Fibroblast of skin of scalp (primary cell): Measurements from ENCODE around the gene MCM7.

Experiments
- DNase-seq: peaks from one replicate; pipeline ENCODE4 v3.0.0-alpha.2; 2013

MCM7 gene

DNA sequence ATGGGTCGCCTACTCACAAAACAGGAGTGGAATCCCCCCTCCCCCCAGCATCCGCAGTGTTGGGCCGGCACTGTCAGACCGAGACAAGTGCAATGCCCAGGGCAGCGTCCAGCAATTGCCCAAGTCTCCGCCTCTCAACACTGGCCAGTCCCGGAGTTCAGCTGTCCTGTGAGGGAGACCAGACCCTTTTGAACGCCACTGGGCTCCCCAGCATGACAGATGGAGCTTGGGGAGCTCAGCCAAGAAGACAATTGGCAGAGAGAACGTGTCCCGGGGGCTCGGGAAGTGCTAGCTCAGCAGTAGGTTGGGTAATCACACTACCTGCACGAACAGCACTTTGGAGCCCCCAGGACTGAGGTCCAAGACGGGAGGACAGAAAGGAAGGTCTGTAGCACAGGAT lies 7.7 kb downstream of the MCM7 start:
- no peak for DNase-seq

DNA sequence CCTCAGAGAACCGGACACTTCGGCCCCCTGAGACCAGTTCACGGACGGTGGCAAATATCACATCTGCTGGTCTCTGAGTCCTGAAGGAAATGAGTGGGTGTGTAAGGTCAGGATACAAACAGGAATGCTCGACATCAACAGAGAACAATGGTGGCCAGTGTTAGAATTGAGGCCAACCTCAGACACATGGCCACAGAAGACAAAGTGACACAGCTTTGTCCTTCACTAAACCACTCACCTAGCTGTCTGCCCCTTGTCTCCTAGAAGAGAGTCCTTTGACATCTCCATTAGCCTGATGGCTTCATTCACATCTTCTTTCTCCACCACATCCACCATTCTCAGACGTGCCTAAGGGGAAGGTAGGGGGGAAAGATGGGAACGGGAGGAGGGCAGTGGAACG lies 8.1 kb downstream of the MCM7 start:
- DNase-seq, result no peak

DNA sequence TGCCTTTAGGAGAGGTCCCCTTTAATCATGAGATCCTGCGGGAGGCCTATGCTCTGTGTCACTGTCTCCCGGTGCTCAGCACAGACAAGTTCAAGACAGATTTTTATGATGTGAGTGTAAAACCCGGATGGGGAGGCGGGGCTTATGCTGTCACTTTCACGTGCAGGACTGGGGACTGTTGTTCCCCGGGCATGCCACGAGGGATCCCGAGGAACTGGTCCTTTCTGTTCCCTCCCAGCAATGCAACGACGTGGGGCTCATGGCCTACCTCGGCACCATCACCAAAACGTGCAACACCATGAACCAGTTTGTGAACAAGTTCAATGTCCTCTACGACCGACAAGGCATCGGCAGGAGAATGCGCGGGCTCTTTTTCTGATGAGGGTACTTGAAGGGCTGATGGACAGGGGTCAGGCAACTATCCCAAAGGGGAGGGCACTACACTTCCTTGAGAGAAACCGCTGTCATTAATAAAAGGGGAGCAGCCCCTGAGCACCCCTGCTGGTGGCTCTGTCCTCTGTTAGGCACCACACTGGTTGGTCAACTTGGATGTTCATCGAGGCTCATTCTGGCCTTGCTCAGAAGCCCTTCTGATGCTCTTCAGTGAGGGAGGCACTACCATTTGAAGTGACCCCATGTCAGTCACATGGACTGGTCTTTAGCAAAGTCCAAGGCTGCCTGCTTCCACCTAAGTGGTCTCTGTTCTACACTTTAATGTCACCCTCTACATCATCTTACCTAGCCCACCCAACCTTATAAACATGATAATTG lies 9.6 kb downstream of the MCM7 start:
- DNase-seq, result no peak

DNA sequence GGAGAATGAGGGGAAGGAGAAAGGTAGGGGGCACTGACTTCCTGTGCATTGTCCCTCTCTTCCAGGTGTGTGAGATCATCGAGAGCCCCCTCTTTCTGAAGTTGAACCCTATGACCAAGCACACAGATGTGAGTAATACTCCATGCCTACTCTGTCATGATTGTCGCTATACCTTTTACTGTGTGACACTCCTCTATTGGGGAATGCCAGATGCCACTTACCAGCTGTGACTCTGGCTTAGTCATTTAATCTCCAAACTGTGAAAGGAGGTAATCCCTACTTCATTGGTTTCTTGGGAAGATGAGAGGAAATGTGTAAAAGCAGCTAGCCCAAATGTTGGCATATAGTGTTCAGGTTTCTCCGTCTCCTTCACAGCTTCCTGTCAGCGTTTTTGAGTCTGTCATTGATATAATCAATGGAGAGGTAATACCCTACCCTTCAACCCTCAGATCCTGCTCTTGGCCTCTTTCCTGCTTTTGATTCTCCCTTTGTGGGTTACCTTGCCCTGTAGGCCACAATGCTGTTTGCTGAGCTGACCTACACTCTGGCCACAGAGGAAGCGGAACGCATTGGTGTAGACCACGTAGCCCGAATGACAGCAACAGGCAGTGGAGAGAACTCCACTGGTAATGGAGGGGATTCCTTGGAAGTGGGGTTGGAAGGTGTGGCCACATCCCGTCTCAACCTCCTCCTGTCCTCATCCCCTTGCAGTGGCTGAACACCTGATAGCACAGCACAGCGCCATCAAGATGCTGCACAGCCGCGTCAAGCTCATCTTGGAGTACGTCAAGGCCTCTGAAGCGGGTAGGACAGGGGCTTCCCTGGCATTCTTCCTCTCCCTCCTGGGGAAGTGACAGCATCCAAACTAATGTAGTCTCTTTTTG lies 10.4 kb downstream of the MCM7 start:
- DNase-seq, result no peak

DNA sequence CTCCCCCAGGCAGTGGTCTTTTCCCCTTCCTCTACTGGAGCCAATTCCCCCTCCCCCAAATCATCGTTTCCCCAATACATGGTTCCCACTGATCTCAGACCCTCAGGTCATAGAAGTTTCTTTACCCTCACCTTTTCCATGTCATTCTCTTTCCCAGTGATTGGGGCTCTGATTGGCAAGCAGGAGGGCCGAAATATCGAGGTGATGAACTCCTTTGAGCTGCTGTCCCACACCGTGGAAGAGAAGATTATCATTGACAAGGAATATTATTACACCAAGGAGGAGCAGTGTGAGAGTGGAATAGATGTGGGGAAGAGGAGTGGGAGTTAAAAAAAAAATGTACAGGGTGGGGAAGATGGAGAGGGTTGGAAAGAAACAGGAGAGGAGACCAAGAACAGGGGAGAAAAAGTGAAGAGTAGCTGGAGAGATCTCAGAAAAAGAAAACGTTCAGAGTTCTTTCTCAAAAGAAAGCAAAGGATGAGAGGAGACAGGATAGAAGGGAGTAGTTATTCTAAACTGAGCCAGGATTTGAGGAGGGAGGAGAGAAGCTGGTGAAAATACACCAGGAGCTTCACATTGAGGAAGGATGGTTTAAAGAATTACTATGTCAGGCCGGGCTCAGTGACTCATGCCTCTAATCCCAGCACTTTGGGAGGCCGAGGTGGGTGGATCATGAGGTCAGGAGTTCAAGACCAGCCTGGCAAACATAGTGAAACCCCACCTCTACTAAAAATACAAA lies 11.6 kb downstream of the MCM7 start:
- DNase-seq, result no peak

DNA sequence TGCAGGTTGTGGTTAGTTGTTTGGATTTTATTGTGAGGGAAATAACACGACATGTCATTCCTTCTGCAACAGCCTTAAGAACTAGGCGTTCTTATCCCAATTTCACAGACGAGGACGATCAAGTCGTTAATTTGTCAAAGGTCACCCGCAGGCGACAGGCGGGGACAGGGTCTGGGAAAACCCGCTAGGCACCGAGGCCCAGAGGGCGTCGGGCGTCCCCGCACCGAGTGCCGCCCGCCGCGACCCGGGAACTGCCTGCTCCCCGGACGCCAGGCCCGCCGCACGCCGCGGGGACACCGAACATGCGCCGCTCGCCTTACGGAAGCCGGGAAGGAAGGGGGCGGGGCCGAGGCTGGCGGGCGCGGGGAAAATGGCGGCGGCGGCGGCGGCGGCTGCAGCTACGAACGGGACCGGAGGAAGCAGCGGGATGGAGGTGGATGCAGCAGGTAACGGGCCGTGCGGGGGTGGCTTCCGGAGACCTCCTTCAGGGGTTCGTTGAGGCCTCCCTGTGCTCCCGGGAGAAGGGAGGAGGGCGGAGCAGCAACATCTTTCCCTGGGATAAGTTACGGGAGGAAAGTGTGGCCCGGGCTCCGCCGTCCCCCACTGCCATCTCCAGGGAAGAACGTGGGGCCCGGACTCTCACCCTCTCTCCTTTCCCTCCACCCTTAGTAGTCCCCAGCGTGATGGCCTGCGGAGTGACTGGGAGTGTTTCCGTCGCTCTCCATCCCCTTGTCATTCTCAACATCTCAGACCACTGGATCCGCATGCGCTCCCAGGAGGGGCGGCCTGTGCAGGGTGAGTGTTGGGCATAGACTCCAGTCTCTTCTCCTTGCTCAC lies 12.4 kb downstream of the MCM7 start, which contains the start of gene COPS6:
Gene COPS6, plus strand, starts transcription at position 349 of the 837 bp plus-strand sequence. Its CDS starts 22 bp downstream, at position 371.
- DNase-seq, result peak; percentile 85

DNA sequence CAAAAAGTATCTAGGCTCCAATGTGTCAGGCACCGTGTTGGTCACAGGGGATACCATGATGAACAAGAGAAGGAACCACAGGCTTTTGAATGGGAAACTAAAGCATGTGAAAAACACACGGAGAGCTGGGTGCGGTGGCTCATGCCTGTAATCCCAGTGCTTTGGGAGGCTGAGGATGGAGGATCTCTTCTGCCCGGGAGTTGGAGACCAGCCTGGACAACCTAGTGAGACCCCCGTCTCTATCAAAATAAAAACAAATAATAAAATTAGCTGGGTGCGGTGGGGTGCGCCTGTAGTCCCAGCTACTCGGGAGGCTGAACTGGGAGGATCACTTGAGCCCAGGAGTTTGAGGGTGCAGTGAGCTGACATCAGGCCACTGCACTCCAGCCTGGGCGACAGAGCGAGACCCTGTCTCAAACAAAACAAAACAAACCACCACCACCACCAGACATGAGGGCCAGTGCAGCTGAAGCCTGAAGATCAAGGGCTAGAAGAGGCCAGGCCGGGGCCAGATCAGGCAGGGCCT lies 13.0 kb downstream of the MCM7 start:
- DNase-seq, result no peak

DNA sequence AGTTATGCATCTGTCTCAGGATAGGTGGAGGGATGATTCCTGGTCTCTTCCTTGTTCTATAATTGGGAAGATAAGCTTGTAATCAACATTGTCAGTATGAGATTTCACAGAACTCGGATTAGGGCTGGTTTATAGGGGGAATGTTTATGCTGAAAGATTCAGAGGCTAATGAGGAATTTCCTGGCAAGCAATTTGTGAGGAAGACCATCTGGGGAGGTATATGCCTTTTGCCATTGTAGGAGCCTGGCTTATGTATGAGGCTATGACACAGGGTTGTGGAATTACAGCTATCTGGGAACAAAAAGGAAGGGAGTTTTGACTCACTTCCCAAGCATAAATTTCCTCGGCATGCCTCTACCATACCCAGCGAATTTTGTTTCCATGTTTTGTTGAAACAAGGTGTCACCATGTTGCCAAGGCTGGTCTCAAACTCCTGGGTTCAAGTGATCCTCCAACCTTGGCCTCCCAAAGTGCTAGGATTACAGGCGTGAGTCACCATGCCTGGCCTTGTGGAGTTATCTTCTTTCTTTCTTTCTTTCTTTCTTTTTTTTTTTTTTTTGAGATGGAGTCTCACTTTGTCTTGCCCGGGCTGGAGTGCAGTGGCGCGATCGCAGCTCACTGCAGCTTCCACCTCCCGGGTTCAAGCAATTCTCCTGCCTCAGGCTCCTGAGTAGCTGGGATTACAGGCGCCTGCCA lies 14.0 kb downstream of the MCM7 start:
- DNase-seq, result peak; percentile 97

DNA sequence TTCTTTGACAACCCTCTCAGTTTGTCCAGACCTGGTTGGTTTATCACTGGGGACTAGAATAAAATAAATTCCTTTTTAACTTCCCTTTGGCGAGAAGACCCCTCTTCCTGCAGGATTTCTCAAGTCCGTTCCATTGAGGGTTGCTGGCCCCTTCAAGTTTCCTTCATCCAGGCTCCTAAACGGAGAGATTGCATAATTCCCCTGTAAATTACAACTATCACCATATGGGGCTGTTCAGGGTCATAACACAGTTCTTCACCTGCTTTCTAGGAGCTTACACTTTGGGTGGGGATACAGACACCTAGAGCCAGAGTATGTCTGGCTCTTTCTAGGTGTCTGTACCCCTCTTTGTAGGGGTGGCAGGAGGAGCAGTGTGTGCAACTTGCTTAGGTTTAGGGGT lies 15.7 kb downstream of the MCM7 start:
- no peak for DNase-seq

DNA sequence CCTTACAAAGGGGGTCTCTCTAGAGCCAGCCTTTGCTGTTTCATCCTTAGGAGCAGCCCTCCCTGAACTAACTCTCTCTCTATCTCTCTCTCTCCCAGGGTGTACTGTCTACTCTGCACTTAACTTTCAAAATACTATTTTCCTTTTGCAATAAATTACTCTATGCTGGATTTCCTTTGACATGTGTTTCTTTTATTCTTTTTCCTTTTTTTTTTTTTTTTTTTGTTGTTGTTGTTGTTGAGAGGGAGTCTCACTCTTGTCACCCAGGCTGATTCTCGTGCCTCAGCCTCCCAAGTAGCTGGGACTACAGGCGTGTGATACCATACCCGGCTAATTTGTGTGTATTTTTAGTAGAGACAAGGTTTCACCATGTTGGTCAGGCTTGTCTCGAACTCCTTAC lies 18.2 kb downstream of the MCM7 start:
- no peak for DNase-seq

DNA sequence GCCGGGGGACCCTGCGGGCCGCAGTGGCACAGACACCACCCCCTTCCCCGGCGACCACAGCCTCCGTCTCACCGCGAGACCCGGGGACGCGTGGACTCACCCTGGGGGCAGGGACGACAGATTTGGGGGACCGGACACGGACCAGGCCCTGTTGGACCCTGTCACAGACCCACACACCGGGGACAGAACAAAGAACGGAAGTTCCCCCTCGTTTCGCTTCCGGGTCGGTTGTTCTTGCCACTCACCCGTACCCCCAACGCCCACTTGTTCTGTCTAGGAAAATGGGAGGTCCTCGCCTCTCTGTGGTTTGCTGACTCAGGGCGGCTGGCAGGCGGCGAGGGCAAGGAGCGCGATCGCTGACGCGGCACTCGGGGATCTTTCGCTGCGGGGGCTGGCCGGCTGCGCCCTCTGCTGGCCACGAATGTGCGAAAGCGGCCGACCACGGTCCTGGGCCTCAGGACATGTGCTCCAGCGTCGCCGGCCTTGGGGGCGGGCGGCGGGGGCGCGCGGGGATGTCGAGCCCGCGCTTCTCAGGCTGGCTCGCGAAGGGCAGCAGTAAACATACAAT lies 19.6 kb downstream of the MCM7 start, which contains the start of gene ZNF3:
Gene ZNF3, minus strand, starts transcription at position 189 of the 568 bp plus-strand sequence. CDS start 4,366 bp downstream, outside the sequence.
- DNase-seq, result peak; percentile 99

DNA sequence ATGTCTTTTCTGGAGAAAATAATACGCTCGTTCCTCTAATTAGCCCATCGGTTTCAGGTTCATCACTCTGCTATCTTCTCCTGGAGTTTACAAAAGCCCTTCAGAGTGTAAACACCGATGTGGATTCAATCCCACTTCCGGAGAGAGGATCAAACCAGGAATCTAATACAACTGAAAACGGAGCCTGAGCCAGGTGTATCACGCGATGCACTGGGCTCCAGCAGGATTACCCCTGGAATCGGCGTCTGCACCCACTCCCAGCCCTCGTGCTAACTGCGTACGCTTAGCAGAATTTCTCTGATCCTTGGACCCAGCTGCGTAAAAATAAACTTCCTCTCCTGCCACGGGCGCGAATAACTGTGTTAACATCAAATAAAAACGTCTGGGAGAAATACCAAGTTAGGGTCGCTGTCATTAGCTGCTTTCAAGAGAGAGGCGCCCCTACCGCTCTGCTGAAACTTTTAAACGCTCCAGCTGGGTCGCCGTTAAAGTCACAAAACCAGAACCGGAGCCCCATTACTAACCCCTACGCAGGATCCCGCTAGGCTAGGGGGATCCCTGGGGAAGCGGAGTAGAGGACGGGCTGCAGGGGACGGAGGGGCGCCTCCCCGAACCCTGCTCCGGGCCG lies 20.2 kb downstream of the MCM7 start:
- DNase-seq, result no peak

DNA sequence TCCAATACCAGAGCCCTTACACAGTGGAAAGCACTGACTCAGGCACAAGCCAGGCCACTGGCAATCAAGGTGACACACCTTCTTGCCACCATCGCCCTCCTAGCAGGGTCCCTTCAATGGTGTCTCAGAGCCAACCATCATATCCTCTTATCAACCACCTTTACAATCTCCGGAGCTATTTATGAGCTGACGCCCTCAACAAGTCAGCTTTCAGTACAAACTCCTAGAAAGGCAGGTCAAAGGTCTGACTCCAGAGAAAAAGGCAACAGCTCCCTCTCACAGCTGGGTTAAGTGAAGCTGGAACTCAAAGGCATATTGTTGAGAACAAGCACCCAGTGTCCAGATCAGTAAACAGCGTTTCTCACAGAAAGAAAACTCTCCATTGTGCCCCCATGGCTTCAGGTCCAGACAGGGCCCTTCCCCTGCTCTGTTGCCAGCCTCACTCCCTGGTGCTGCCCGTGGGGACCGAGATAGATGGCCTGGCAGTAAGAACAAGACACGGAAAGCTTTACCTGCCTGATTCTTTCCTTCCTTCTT lies 22.1 kb downstream of the MCM7 start:
- DNase-seq, result no peak

DNA sequence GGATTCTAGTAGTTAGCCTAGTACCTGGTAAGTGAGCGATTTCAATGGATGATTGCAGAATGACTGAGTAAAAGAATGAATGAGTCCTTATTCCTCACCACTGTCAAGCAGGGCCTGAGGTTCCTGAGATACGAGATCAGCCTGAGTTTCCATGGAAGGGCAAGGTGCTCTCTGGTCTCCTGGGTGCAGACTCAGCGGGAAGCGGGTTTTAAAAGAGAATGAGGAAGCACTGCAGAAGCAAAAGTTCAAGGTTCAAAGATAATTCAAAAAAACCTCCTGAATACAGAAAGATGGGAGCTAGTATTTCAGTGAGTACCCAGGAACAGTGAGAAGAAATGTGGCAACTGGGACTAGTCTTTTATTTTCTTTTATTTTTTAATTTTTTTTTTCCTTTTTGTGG lies 24.0 kb downstream of the MCM7 start:
- DNase-seq, result no peak

DNA sequence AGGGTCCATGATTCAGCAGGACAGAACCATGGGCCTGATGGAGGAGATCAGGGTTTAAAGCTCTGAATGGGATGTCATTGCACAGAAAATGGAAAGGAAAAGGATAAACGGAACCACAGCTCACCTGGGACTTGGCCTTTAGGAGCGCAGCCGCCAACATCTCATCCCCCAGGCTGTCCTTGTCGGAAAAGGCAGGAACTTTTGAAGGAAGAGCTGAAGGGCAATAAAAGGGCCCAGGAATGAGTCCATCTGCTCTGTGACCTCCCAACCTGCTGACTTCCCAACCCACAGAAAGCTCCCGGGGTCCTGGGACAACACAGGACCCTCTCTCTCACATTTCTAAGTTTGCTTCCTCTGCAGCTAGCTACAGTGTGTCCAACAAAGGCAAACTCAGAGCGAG lies 25.8 kb downstream of the MCM7 start:
- no peak for DNase-seq

DNA sequence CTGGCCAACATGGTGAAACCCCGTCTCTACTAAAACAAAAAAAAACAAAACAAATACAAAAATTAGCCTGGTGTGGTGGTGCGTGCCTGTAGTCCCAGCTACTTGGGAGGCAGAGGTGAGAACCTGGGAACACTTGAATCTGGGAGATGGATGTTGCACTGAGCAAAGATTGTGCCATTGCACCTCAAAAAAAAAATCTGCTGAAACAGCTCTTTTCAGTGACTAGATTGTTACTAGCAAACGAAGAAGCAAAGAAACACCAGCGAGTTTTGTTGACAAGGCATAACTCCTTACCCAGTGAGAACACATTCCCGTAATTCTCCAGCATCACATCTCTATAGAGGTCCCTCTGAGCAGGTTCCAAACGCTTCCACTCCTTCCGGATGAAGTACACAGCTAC lies 26.4 kb downstream of the MCM7 start:
- DNase-seq, result no peak

DNA sequence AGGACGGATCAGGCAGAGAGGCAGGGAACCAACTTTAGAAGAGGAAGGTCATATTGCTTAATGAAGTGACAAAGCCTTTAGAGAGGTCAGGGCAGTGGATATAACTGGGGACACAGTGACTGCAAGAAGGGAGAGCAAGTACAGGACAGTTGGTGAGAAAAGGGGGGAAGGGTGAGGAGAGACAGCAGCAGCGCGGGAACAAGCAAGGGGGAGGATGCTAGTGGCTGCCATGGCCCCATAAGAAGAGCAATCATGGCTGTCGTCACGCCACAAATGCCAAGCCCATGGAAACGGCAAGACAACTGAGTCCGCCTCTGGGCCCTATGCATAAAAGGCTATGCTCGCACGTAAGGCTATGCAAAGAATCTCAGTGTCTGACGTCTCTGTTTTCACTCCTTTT lies 28.7 kb downstream of the MCM7 start:
- DNase-seq, result no peak

DNA sequence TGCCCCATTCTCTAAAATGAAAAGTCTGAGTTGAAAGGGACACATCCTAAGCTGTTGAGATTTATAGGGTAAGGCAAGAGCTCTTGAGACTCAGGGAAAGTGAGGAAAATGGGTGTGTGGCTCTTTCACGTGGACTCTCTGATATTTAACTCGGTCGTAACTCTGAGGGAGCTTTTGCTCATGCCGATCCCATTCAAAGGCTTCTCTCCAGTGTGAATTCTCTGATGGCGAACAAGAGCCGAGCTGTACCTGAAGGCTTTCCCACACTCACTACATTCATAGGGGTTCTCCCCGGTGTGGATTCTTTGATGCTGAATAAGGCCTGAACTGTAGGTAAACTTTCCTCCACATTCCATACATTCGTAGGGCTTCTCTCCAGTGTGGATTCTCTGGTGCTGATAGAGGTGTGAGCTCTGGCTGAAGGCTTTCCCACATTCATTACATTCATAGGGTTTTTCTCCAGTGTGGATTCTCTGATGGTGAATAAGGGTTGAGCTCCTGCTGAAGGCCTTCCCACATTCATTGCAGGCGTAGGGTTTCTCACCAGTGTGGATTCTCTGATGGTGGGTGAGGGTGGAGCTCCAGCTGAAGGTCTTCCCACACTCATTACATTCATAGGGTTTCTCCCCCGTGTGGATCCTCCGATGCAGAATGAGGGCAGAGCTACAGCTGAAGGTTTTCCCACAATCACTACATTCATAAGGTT lies 30.0 kb downstream of the MCM7 start:
- no peak for DNase-seq

DNA sequence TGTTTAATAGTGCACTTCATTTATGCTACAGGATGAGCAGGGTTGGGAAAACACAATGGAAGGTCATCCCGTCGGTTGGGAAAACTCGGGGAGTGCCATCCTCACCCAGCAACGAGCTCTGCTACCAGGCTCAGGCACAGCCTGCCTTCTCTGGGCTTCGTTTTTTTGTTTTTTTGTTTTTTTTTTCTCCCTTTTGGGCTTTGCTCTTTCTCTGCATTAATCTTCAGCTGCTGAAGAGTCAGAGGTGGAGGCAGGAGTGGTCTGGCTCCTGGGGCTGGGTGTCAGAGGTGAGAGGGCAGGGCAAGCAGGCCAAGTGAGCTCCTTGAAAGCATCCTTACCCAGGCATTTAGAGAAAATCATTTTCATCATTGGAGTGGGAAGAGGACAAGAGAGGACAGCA lies 31.2 kb downstream of the MCM7 start:
- no peak for DNase-seq
